ENCODE measurements around the gene LCN6.
"Not testable (repeated sequence)": the region's sequence is repeated elsewhere in the genome, so short reads cannot be mapped to it uniquely, and the experiment has no call there.

The LCN6 gene, protein sequence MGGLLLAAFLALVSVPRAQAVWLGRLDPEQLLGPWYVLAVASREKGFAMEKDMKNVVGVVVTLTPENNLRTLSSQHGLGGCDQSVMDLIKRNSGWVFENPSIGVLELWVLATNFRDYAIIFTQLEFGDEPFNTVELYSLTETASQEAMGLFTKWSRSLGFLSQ

DNA sequence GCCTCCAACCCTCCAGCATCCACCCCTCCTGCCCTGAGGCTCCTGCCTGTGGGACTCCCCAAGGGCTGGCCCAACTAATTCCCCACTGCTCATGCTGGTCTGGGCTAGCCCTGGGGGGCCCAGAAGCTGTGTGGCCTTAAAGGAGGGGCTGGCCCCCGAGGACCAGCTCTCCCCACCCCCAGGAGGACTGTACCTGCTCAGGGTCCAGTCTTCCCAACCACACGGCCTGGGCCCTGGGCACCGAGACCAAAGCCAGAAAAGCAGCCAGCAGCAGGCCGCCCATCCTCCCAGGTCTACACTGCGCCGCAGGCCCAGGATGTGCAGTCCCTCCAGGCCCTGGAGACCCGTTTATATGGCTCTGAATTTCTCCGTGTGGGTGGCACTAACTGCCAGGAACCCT, at the start of gene LCN6:
Gene LCN6, minus strand, starts transcription at position 325 of the 400 bp plus-strand sequence. Its CDS starts 42 bp downstream, at position 283.
- H3K4me3 ChIP-seq (ENCODE audit: low read depth, low read length) = no peak within 1 kb of the TSS
- TF ChIP-seq, protein P1, sequence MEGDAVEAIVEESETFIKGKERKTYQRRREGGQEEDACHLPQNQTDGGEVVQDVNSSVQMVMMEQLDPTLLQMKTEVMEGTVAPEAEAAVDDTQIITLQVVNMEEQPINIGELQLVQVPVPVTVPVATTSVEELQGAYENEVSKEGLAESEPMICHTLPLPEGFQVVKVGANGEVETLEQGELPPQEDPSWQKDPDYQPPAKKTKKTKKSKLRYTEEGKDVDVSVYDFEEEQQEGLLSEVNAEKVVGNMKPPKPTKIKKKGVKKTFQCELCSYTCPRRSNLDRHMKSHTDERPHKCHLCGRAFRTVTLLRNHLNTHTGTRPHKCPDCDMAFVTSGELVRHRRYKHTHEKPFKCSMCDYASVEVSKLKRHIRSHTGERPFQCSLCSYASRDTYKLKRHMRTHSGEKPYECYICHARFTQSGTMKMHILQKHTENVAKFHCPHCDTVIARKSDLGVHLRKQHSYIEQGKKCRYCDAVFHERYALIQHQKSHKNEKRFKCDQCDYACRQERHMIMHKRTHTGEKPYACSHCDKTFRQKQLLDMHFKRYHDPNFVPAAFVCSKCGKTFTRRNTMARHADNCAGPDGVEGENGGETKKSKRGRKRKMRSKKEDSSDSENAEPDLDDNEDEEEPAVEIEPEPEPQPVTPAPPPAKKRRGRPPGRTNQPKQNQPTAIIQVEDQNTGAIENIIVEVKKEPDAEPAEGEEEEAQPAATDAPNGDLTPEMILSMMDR (IDR thresholded peaks at IDR 0.05; ENCODE audit: control insufficient read depth, extremely low read depth, insufficient read depth) = no peak
- no peak for DNase-seq (ENCODE audit: low read depth)

DNA sequence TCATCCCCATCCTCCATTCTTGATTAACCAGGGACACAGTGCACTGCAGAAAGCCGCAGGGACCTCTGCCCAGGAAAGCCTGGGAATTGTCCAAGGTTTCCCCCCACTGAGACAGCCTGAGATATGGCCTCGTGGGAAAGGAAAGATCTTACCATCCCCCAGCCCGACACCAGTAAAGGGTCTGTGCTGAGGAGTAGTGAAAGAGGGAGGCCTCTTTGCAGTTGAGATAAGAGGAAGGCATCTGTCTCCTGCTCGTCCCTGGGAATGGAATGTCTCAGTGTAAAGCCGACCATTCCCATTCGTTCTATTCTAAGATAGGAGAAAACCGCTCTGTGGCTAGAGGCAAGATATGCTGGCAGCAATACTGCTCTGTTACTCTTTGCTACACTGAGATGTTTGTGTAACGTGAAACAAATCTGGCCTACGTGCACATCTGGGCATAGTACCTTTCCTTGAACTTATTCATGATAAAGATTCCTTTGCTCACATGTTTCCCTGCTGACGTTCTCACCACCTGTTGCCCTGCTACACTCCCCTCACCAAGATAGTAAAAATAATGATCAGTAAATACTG, 48.5 kb upstream of the LCN6 start:
- not testable (repeated sequence) for H3K4me3 ChIP-seq (ENCODE audit: low read depth, low read length)
- DNase-seq (ENCODE audit: low read depth) = peak; percentile 70

DNA sequence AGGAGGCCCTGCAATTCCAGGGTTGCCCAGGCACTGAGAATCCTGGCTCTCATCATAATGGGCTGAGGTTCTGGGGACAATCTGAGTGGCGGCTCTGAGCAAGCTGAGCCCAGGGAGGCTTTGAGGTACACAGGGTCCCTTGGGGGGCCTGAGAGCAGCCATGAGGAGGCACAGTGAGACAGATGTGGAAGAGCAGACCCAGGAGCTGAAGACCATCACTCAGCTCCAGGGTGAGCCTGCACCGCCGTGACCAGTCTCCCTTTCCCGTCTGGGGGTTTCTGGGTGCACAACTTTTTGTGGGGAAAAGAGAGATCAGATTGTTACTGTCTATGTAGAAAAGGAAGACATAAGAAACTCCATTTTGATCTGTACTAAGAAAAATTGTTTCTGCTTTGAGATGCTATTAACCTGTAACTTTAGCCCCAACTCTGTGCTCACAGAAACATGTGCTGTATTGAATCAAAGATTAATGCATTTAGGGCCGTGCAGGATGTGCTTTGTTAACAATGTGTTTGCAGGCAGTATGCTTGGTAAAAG, 48.0 kb upstream of the LCN6 start, which contains the start of gene CCDC183:
Gene CCDC183, plus strand, starts transcription at position 101 of the 537 bp plus-strand sequence. Its CDS starts 60 bp downstream, at position 161.
- TF ChIP-seq, protein P1 (IDR thresholded peaks at IDR 0.05; ENCODE audit: control insufficient read depth, extremely low read depth, insufficient read depth) = no peak
- H3K4me3 ChIP-seq (ENCODE audit: low read depth, low read length) = no peak within 1 kb of the TSS
- no peak for DNase-seq (ENCODE audit: low read depth)

DNA sequence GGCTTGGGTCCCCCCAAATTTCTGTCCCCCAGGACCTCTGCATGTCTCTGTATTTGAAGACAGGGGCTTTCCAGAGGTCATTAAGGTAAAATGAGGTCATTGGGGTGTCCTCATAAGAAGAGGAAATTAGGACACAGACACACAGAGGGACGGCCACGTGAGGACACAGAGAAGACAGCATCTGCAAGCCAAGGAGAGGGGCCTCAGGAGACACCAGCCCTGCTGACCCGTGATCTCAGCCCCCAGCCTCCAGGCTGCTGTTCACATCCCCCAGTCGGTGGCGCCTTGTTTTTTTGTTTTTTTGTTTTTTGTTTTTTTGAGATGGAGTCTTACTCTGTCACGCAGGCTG, 46.6 kb upstream of the LCN6 start:
- TF ChIP-seq, protein P1 (IDR thresholded peaks at IDR 0.05; ENCODE audit: control insufficient read depth, extremely low read depth, insufficient read depth) = no peak
- H3K4me3 ChIP-seq (ENCODE audit: low read depth, low read length) = no peak overlapping the region
- no peak for DNase-seq (ENCODE audit: low read depth)

DNA sequence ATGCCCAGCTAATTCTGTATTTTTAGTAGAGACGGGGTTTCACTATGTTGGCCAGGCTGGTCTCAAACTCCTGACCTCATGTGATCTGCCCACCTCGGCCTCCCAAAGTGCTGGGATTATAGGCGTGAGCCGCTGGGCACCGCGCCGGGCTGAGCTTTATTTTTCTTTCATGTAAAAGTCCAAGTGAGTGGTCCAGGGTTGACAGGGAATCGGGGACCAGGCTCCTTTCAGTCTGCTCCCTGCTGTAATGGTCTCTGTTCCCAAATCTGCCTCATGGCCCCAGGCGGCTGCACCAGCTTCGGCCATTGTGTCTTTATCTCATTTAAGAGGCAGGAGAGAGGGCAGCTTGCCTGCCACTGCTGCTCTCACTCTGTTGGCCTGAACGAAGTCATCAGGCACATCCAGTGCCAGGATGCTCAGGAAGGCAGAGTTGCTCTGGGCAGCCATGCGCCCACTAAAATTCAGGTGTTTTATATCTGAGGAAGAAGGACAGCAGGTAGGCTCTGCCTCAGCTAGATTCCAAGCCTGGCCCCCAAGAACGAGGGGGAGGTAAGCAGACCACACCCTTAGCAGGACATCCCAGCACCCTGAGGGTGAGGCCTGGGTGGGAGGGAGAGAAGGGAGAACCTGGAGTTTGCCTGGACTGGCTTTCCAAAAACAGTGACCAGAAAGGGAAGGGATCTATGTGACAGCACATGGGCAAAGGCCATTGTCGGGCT, 46.1 kb upstream of the LCN6 start:
- DNase-seq (ENCODE audit: low read depth) = no peak
- no peak overlapping the region for H3K4me3 ChIP-seq (ENCODE audit: low read depth, low read length)
- TF ChIP-seq, protein P1 (IDR thresholded peaks at IDR 0.05; ENCODE audit: control insufficient read depth, extremely low read depth, insufficient read depth) = no peak

DNA sequence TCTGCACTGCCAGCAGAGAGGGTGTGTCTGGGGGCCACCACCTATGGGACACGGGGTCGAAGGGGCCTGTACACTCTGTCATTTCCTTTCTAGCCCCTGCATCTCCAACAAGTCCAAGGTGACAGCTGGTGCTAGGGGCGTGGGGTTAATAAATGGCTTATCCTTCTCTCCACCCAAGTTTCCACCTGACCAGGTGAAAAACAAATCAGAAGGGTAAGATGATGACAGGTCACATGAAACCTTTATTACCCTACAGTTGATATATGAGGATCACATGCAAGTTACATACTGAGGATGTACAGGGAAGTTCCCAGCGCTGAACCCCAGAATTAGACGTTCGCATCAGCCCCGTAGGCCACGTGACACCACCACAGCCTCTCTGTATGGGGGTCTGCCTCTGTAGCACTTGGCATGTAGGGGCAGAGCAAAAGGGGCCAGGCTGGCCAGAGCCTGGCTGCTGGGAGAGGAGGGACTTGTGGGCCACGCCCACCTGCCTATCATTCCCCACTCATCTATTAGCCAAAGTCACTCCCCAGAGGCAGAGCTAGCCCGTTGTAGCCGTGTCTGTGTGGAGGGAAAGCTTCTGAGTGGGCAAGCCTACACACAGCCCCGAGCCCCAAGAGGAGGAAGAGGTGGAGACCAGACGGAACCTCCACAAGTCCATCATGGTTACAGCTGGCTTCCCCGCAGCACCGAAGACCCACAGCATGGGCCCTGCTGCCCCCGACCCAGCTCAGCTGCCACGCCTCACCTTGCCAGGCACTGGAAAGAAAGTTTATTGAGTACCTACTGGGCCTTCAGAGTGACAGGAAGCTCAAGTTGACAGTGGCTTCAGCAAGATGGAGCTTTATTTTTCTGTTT, 45.0 kb upstream of the LCN6 start:
- DNase-seq (ENCODE audit: low read depth) = no peak
- H3K4me3 ChIP-seq (ENCODE audit: low read depth, low read length) = no peak overlapping the region
- TF ChIP-seq, protein P1 (IDR thresholded peaks at IDR 0.05; ENCODE audit: control insufficient read depth, extremely low read depth, insufficient read depth) = no peak
